HepG2 (cell line): Measurements from ENCODE around the gene HSPA1A. TPM values are rescaled to one million over a fixed set of nuclear protein-coding genes. Genes with fewer than 3 reads are reported as not detected.

Experiments
- ATAC-seq: fragments of 200-7000 bp; cut with Tn5 transposase; 3 replicates; pipeline ENCODE4 v1.9.1; 2020; ENCODE audit warnings: mild to moderate bottlenecking, moderate library complexity
- BruUV-seq: library from RNA; stranded (reverse); fragments of 400-500 nt; replicated peaks from 2 replicates; lab custom pipeline; 2021; lab: Mats Ljungman, UMichigan
- CTCF ChIA-PET: fragments of 300-600 bp; formaldehyde crosslinking; extraction: SDS; loops from one replicate; lab custom pipeline; 2021; ENCODE audit warnings: low total read pairs, inconsistent platforms, low intra/inter-chr PET ratio; lab: Yijun Ruan, JAX
- POLR2A ChIA-PET: fragments of 350-600 bp; sonication (Branson Sonifier 250); formaldehyde crosslinking; loops from one replicate; lab custom pipeline; 2020; ENCODE audit warnings: antibody characterized with exemption, inconsistent platforms; lab: Yijun Ruan, JAX
- DNase-seq: peaks from one replicate; pipeline ENCODE4 v3.0.0-alpha.2; 2015; ENCODE audit warnings: low spot score
- FAIRE-seq: peaks from 3 replicates; lab custom pipeline; 2011; peaks lifted over from hg19 to GRCh38; lab: Jason Lieb, UNC
- H2AFZ ChIP-seq: one replicate; pipeline ENCODE4 v1.6.1; 2011; ENCODE audit warnings: low read length, inconsistent platforms
- H3K27ac ChIP-seq: fragments of 300-600 bp; 3 replicates; pipeline ENCODE4 v1.8.0; 2011; ENCODE audit warnings: mixed run types, mild to moderate bottlenecking, mixed read lengths, low read length, inconsistent platforms; ENCODE audit not compliant: insufficient read depth; ENCODE audit errors: extremely low read length
- H3K27me3 ChIP-seq, 2 experiments: fragments of 200-600 bp in 1 of 2; 2 replicates in 1 of 2; 3 replicates in 1 of 2; pipeline versions ENCODE4 v1.6.0 to v1.8.0; 2011; ENCODE audit warnings: low read length in 2 of 2, mild to moderate bottlenecking in 2 of 2, moderate library complexity in 2 of 2, inconsistent platforms in 1 of 2; ENCODE audit not compliant: insufficient read depth in 2 of 2, control insufficient read depth in 1 of 2
- H3K36me3 ChIP-seq, 2 experiments: fragments of 200-600 bp in 1 of 2; replicated peaks in 1 of 2; 2 replicates in 1 of 2; 3 replicates in 1 of 2; pipeline versions ENCODE4 v1.5.1 to v1.8.0; 2011; ENCODE audit warnings: low read length in 2 of 2, inconsistent platforms in 1 of 2; ENCODE audit not compliant: insufficient read depth in 2 of 2, control insufficient read depth in 1 of 2
- H3K4me1 ChIP-seq: 2 replicates; pipeline ENCODE4 v1.5.1; 2012; ENCODE audit warnings: low read length, inconsistent platforms; ENCODE audit not compliant: insufficient read depth
- H3K4me2 ChIP-seq: 2 replicates; pipeline ENCODE4 v1.6.0; 2011; ENCODE audit warnings: low read depth, low read length, inconsistent platforms
- H3K4me3 ChIP-seq, 3 experiments: fragments of 200-600 bp in 1 of 3; sonication (generic), shearing (Covaris generic) in 1 of 3; replicated peaks in 1 of 3; 2 replicates each; pipeline ENCODE4 v1.5.1; 2011 to 2016; ENCODE audit warnings: low read length in 3 of 3, inconsistent platforms in 2 of 3, low read depth in 2 of 3, mild to moderate bottlenecking in 2 of 3, control low read depth in 1 of 3, mixed read lengths in 1 of 3; ENCODE audit not compliant: insufficient read depth in 1 of 3
- H3K79me2 ChIP-seq: one replicate; pipeline ENCODE4 v1.6.1; 2011; ENCODE audit warnings: low read length, inconsistent platforms; ENCODE audit not compliant: insufficient read depth
- H3K9ac ChIP-seq: 2 replicates; pipeline ENCODE4 v1.6.0; 2011; ENCODE audit warnings: mild to moderate bottlenecking, low read depth, low read length, inconsistent platforms; ENCODE audit not compliant: insufficient read depth
- H3K9me3 ChIP-seq: 2 replicates; pipeline ENCODE4 v1.5.1; 2012; ENCODE audit warnings: mild to moderate bottlenecking, low read length
- H4K20me1 ChIP-seq: 2 replicates; pipeline ENCODE4 v1.6.0; 2011; ENCODE audit warnings: inconsistent platforms, mild to moderate bottlenecking, low read length, moderate library complexity; ENCODE audit not compliant: insufficient read depth
- KMT2B ChIP-seq: IDR thresholded peaks from 2 replicates; pipeline ENCODE4 v1.6.1; 2016; ENCODE audit warnings: missing genetic modification reagents, missing compliant biosample characterization
- PLRG1 ChIP-seq: fragments of 450-650 bp; conservative IDR thresholded peaks from 2 replicates; pipeline ENCODE4 v1.6.1; 2016
- TEAD3 ChIP-seq: optimal IDR thresholded peaks from 2 replicates; pipeline ENCODE3; 2016; ENCODE audit warnings: borderline replicate concordance
- ZNF382 ChIP-seq: sonication (generic); formaldehyde crosslinking; IDR thresholded peaks from 2 replicates; pipeline ENCODE4 v1.5.0; 2020; ENCODE audit warnings: missing genetic modification reagents, mild to moderate bottlenecking, borderline replicate concordance
- ZNF616 ChIP-seq: sonication (generic); formaldehyde crosslinking; IDR thresholded peaks from 2 replicates; pipeline ENCODE4 v1.5.0; 2020; ENCODE audit warnings: low read depth, mild to moderate bottlenecking, missing genetic modification reagents
- ZNF629 ChIP-seq: sonication (generic); formaldehyde crosslinking; conservative IDR thresholded peaks from 2 replicates; pipeline ENCODE4 v1.5.0; 2020; ENCODE audit warnings: missing genetic modification reagents
- WGBS: methylation state at CpG from one replicate; pipeline ENCODE4 v1.1.6; 2017; ENCODE audit warnings: low lambda C conversion rate; 5-methylcytosine and 5-hydroxymethylcytosine counted together
- in situ Hi-C: cut with HindIII; loops from 2 replicates; pipeline ENCODE4 v1.10.0; 2017; ENCODE audit warnings: low pct_unique_long_range_greater_than_20kb; ENCODE audit not compliant: extremely low pct_ligation_motif_present
- intact Hi-C: fragments of 100-400 bp; cut with micrococcal nuclease; formaldehyde crosslinking; loops from one replicate; pipeline ENCODE4 v1.10.0; 2022; ENCODE audit not compliant: unreplicated experiment
- polyA plus RNA-seq, 8 experiments: library from polyadenylated mRNA; depleted of rRNA in 3 of 8; stranded (reverse) in 7 of 8; unstranded in 1 of 8; fragments of >200 nt; fragmentation: Illumina TruSeq in 4 of 8; extraction: Trizol in 4 of 8; gene quantifications; 2 replicates each; pipeline versions ENCODE4 v1.2.1 to v1.2.3, GENCODE V29; 2011 to 2016; ENCODE audit warnings: low read depth in 4 of 8, missing spikeins in 1 of 8, mixed read lengths in 1 of 8; ENCODE audit not compliant: insufficient read depth in 1 of 8
- total RNA-seq, 5 experiments: library from RNA; depleted of rRNA; stranded (reverse); fragments of >200 nt; fragmentation: Illumina TruSeq; extraction: Trizol; gene quantifications; 2 replicates each; pipeline ENCODE4 v1.2.3, GENCODE V29; 2016; ENCODE audit warnings: low read depth in 1 of 5
- TF ChIP-seq, protein P1 (sequence below): sonication (generic); formaldehyde crosslinking; IDR thresholded peaks from 2 replicates; pipeline ENCODE4 v1.5.0; 2020; ENCODE audit warnings: missing genetic modification reagents

HSPA1A gene
- total and polyA plus RNA-seq, 2 of the 13 experiments (the other 11 are each of a cell fraction or from before 2014, with no cell fraction given): 44.5 to 85.0 TPM

DNA sequence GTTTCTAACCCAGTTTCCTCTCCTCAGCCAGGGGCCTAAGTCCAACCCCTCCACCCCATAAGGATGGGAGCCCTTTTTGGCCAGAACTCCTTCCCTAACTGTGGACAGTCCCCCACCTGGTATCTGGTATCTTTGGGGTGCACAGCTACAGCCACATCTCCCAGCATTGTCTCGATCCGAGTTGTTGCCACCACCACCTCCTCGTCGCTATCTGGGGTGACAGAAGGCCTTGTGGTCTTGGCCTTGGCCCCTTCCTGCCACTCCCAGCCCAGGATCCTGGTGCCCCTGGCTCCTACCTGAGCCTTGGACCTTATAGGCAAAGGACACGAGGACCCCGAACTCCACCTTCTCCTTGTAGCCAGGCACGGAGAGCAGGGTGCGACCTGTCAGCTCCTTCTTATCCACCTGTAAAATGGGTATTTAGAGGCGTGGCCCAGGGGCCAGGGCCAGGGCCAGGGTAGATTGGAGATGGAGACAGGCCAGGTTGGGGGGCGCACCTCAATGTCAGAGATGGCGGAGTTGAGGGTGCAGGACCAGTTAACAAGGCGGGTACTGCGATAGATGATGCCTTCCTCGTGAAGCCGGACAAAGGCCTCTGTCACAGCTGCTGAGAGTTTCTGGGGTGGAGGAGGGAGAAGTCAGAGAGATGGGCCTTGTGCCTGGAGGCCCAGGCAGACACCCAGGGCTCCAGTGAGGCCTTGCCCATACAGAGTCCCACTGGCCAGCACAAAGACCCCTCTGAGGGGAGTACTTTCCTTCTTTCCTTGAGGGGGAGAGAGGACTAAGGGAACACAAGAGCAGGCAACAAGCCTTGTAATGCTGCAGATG is 31.0 kb upstream of the HSPA1A start:
- Histone ChIP-seq H3K9me3 (no peaks in the 10 kb centered on the region), H3K27ac (no peak overlapping the region), H3K4me2 (no peak overlapping the region), H3K9ac (no peak overlapping the region), H2AFZ (no peak overlapping the region), H3K4me1 (peaks cover under 1% of the 10 kb centered on the region; the same call in 1 of the 2 replicates), H3K4me3 (no peak overlapping the region), H3K27me3 (no peaks in the 10 kb centered on the region), H3K36me3 (peaks cover 50 to 69% of the 10 kb centered on the region in 2 experiments), H3K79me2 (no peaks in the 10 kb centered on the region), H4K20me1 (no peaks in the 10 kb centered on the region)
- no TSS peak for BruUV-seq
- ChIA-PET POLR2A (interaction anchor here (0.7 to 1.6 kb wide), 6 partner anchors 9 to 81 kb away, joined by 3 to 5 read pairs (median 3); partner anchors contain the start of genes ABHD16A and NEU1), CTCF (no interaction called here)
- TF ChIP-seq ZNF616 (no peak), KMT2B (CRISPR knock-in tag) (no peak), ZNF382 (CRISPR knock-in tag) (no peak), PLRG1 (no peak), ZNF629 (CRISPR knock-in tag) (0 out of 2 replicates have a peak, but pooled peaks have one; percentile 31), TEAD3 (CRISPR knock-in tag) (no peak)
- TF ChIP-seq, protein P1, sequence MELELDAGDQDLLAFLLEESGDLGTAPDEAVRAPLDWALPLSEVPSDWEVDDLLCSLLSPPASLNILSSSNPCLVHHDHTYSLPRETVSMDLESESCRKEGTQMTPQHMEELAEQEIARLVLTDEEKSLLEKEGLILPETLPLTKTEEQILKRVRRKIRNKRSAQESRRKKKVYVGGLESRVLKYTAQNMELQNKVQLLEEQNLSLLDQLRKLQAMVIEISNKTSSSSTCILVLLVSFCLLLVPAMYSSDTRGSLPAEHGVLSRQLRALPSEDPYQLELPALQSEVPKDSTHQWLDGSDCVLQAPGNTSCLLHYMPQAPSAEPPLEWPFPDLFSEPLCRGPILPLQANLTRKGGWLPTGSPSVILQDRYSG: no peak
- in situ Hi-C loops (no loop called here), intact Hi-C loops (no loop called here)
- DNase-seq (no peak), FAIRE-seq (no peak), ATAC-seq (no peak)
- WGBS: 96% methylated on average over 15 of the region's 15 CpGs
